GM19035 (cell line): ENCODE measurements around the gene ALDH7A1.

Source experiments
- ATAC-seq: cut with Tn5 transposase; IDR thresholded peaks from one replicate; pipeline ENCODE4 v1.9.1; 2021; ENCODE audit not compliant: unreplicated experiment

The ALDH7A1 gene

DNA sequence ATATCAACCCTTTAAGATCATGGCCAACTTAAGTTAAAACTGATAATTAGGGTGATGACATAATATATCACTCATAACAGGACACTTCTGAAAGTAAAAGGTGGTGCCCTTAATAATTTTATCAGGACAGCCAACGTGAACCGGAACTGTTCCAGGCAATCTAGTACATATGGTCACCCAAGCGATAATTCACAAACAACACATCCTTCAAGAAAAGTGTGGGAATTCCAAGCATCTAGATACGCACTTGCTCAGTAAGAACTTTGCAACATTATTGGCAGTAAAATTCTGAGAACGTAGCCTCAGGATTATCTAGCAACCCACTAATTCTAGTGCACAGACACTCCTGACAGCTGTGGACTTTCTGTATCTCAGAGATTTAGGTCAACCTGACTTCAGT lies 85.7 kb downstream of the ALDH7A1 start:
- no peak for ATAC-seq

DNA sequence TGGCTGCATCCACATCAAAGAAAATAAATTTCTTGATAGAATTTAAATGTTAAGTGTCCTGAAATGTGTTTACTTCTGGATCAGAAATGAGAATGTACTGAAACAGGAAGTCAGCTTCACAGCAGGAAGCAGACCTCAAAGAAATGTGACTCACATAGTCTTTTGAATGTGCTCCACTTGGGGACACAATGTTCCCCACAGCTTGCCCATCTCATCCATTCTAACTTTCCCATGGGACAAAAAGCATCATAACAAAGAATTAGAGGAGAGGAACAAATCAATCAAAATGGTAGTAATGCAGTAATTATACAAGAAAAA lies 86.1 kb downstream of the ALDH7A1 start:
- no peak for ATAC-seq

DNA sequence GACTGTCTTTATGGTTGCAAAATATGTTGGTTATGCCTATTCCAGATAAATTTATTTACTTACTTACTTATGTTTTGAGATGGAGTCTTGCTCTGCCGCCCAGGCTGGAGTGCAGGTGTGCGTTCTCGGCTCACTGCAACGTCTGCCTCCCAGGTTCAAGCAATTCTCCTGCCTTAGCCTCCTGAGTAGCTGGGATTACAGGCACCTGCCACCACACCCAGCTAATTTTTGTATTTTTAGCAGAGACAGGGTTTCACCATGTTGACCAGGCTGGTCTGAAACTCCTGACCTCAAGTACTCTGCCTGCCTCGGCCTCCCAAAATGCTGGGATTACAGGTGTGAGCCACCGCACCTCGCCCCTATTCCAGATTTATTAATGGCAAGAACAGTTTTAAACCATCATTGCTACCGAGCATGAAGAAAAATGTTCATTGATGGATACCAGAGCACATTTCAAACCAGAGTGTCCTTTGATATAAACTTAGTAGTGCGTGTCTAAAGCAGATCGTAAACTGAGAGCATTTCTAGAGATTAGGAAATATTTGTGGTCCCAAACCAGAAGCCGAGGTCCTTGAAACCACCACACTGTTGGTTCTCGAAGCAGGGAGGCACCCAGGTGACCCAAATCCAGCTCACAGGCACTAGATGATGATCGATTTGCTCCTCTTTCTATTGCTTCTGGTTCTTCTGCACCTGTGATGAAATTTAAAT lies 86.6 kb downstream of the ALDH7A1 start:
- ATAC-seq = no peak

DNA sequence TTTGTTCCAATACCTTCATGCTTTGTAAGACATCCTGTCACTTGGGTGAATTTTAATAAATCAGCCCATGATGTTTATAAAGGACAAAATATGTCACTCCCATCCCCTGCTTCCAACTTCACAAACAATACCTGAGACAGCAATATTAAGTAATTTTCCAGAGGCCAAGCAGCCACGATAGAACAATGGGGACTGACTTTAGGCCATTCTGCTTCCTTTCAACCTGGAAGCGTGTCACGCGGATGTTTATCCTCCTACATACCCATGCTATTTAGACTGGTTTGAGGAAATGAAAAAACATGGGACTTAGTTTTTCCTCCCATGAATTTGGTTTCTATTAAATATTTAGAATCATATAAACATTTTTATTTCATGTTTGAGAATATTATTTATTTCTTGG lies 88.9 kb downstream of the ALDH7A1 start:
- ATAC-seq = no peak

DNA sequence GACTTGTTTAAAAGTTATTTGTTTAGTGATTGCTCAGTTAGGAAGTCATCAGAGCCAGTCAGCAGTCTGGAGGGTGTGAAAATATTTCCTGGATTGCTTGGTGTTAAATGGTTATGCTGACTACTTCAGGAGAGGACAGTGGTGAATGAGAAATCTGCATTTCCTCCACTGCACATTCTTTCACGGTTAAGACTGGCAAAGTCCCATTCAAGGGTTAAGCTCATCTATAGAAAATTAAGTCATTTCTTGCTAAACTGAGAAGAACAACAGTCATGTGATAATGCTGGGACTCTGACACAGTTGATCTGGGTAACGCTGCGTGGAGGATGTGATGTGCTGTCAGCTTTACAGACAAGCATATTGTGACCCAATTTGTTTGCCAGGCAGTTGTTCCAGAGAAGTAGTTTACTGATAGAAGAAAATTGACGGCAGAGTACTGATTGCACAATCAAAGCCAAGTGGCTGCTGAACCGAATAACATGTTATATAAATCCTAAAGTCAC lies 91.4 kb downstream of the ALDH7A1 start:
- ATAC-seq = no peak

GRCh38 chr5:126501448-126501847 lies 93.6 kb downstream of the ALDH7A1 start:
- ATAC-seq = no peak

- ATAC-seq = peak; percentile 64
Measured at GRCh38 chr5:126499853-126500342, 95.1 kb downstream of the ALDH7A1 start.

DNA sequence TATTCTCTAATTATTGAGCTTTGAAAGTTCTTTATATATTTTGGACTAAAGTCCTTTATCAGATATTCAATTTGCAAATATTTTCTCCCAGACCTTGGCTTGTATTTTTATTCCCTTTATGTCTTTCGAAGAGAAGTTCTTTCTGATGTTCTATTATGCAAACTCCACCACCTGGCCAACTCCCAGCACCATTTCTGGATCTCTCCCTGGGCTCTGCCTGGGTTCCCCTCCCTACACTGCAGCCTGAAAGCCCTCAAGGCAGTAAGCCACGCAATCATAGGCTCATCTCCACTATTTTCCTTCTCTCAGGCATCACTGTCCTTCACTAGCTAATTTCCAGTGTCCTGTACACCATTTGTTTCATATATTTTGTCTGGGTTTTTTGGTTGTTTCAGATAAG lies 95.7 kb downstream of the ALDH7A1 start:
- no peak for ATAC-seq

GRCh38 chr5:126497506-126497905 lies 97.5 kb downstream of the ALDH7A1 start:
- ATAC-seq = no peak

- ATAC-seq = no peak
Measured at GRCh38 chr5:126494393-126494792, 100.6 kb downstream of the ALDH7A1 start.

- ATAC-seq = no peak
Measured at GRCh38 chr5:126492939-126493338, 102.1 kb downstream of the ALDH7A1 start.

GRCh38 chr5:126490167-126490940 lies 104.7 kb downstream of the ALDH7A1 start:
- no peak for ATAC-seq

DNA sequence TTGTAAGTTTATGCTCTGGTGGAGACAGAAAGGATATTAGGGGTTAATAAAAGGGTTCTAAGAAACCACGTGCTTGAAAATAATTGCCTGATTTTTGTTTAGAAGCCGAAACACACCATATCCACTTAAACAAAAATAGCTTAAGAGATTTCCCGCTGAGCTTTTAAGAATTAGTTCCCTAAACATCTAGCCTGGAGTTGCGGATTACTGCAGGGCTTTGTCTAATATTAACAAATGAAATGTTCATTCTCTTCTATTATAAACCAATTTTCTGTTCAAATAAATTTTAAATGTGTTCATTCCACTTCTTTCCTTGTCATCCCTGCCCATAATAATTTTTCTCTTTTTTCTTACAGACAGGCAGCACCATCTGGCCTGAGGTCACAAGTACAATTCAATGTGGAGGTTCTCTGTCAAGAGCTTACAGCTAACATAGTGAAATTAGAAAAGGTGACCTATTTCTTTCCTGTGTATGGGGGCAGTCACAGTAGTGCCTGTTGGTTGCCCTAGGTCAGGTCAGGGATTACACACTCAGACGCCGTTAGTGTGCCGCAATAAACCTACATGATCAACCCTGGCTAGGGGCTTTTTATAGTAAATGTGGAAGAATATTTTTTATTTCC lies 106.5 kb downstream of the ALDH7A1 start:
- no peak for ATAC-seq

GRCh38 chr5:126487596-126487995 lies 107.4 kb downstream of the ALDH7A1 start:
- no peak for ATAC-seq

DNA sequence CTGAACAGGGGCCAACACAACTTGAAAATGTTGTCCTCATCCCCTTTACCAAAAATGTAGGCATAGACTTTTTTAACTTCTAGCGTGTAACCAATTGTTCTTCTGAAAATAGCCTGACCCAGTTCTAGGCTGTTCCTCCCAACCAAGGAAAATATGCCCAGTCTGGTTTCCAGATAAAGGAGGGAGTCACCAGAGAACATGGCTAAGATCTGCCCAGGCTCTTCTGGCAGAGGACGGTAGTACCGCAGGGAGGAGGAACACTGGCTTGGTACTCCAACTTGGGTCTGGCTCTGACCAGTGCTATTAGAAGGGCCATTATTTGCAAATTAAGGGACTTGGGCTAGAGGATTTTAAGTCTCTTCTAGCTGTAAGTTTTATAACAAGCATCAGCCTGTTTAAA lies 108.7 kb downstream of the ALDH7A1 start:
- no peak for ATAC-seq

- ATAC-seq = no peak
Measured at GRCh38 chr5:126484253-126484652, 110.8 kb downstream of the ALDH7A1 start.

DNA sequence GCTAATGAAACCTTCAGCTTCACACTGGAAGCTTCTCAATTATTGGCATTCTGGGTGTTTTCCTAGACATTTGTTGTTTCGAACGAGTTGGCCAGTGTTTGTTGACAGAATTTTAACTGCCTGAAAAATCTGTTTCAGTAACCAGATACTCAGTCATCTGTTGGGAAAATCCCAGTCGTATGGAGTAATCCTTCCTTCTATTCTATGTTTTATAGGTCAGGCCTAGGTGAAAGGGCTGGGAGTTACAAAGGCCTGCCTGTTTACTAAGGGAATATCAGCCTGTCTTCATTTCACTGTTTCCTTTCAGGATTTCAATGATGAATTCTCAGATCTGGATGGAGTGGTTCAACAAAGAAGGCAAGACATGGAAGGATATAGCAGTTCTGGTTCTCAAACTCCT lies 111.9 kb downstream of the ALDH7A1 start:
- no peak for ATAC-seq

GRCh38 chr5:126482591-126482990 lies 112.4 kb downstream of the ALDH7A1 start:
- ATAC-seq = no peak

DNA sequence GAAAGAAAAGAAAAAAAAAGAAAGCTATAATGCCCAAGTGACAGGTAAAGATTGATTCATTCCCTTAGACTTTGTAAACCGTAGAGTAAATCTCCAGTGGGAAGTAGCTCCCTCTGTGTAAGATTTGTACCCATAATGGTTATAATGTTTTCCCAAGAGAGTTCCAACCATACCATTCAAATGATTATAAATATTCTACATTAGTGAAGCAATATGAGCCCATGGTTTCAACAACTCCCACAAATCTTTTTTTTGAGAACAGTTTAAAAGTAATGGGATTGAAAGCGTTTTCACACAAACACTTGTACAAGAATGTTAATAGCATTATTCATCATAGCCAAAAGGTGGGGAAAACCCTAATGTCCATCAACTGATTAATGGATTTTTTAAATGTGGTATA lies 113.8 kb downstream of the ALDH7A1 start:
- no peak for ATAC-seq
